ENCODE data around the gene SORCS2.

GRCh38 chr4:7478665-7479064, 286.3 kb downstream of the SORCS2 start:
- TF ChIP-seq CTCF (IDR thresholded peaks at IDR 0.05) (no peak), POLR2A (IDR thresholded peaks at IDR 0.05) (no peak)
